DOHH2 (cell line): ENCODE data around the gene ZIC5.

Experiments
- H3F3A ChIP-seq: fragments of 200-600 bp; sonication (generic), shearing (Covaris generic); 2 replicates; pipeline ENCODE4 v1.6.0; 2016; ENCODE audit warnings: antibody characterized with exemption, mild to moderate bottlenecking; ENCODE audit not compliant: control insufficient read depth, insufficient read depth
- H3K27ac ChIP-seq: fragments of 200-600 bp; sonication (generic); 2 replicates; pipeline ENCODE4 v1.5.1; 2014; ENCODE audit warnings: low read depth, mild to moderate bottlenecking, low read length, moderate library complexity
- H3K27me3 ChIP-seq: fragments of 200-600 bp; sonication (generic); 2 replicates; pipeline ENCODE4 v1.6.1; 2014; ENCODE audit warnings: mild to moderate bottlenecking, low read length, mixed read lengths; ENCODE audit not compliant: control insufficient read depth
- H3K36me3 ChIP-seq: fragments of 200-600 bp; sonication (generic); 2 replicates; pipeline ENCODE4 v1.6.1; 2014; ENCODE audit warnings: mild to moderate bottlenecking, low read length, moderate library complexity, mixed read lengths; ENCODE audit not compliant: control insufficient read depth
- H3K4me1 ChIP-seq: fragments of 200-600 bp; sonication (generic); 2 replicates; pipeline ENCODE4 v1.6.1; 2014; ENCODE audit warnings: mild to moderate bottlenecking, low read length, mixed read lengths; ENCODE audit not compliant: control insufficient read depth
- H3K4me2 ChIP-seq: fragments of 200-600 bp; sonication (generic); 2 replicates; pipeline ENCODE4 v1.6.0; 2014; ENCODE audit warnings: mild to moderate bottlenecking, low read length, moderate library complexity
- H3K4me3 ChIP-seq: fragments of 200-600 bp; sonication (generic); 2 replicates; pipeline ENCODE4 v1.5.1; 2014; ENCODE audit warnings: mild to moderate bottlenecking, low read length, mixed read lengths
- H3K79me2 ChIP-seq: fragments of 200-600 bp; sonication (generic); 2 replicates; pipeline ENCODE4 v1.6.1; 2014; ENCODE audit warnings: mild to moderate bottlenecking, low read length, mixed read lengths; ENCODE audit not compliant: control insufficient read depth
- H3K9me2 ChIP-seq: fragments of 200-600 bp; sonication (generic); replicated peaks from 2 replicates; pipeline ENCODE4 v1.6.1; 2014; ENCODE audit warnings: mild to moderate bottlenecking, low read length, mixed read lengths; ENCODE audit not compliant: control insufficient read depth
- H3K9me3 ChIP-seq: fragments of 200-600 bp; sonication (generic); 2 replicates; pipeline ENCODE4 v1.6.1; 2014; ENCODE audit warnings: antibody characterized with exemption, low read length, mixed read lengths; ENCODE audit not compliant: control insufficient read depth, insufficient read depth
- H4K20me1 ChIP-seq: fragments of 200-600 bp; sonication (generic); 2 replicates; pipeline ENCODE4 v1.6.0; 2014; ENCODE audit warnings: low read depth, mild to moderate bottlenecking, antibody characterized with exemption, low read length, moderate library complexity; ENCODE audit not compliant: control insufficient read depth, insufficient read depth
- EZH2phosphoT487 ChIP-seq: fragments of 200-600 bp; sonication (generic); IDR thresholded peaks from 2 replicates; pipeline ENCODE4 v1.6.1; 2017; ENCODE audit warnings: borderline replicate concordance, mild to moderate bottlenecking, antibody characterized with exemption, low read length, moderate library complexity, mixed read lengths
- TF ChIP-seq, protein P1 (sequence below): fragments of 200-600 bp; sonication (generic); IDR thresholded peaks from one replicate; pipeline ENCODE4 v1.5.1; 2014; ENCODE audit warnings: antibody characterized with exemption, mild to moderate bottlenecking, low read depth, low read length; ENCODE audit not compliant: poor library complexity, severe bottlenecking

Gene ZIC5

DNA sequence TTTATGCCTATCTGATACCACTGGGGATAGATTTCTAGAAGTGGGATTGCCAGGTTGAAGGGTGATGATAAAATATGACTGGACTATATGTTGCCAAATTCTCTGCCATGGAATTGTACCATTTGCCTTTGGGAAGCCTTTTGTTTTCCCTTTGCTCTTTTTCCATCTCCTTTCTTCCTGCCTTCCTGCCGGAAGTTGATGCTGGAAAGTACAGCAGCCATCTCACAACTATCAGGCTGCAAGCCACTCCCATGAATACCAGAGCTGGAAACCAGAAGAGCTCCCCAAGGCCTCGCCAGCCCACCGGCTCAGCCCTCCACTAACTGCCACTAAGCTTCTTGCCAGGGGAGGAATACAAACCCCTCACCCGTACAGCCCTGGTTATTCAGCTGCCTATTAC, 29.7 kb downstream of the ZIC5 start:
- no peaks in the 10 kb centered on the region for H3F3A ChIP-seq
- no peak overlapping the region for H3K4me3 ChIP-seq
- no peaks in the 10 kb centered on the region for H4K20me1 ChIP-seq
- no peaks in the 10 kb centered on the region for H3K4me1 ChIP-seq
- H3K9me2 ChIP-seq, result no peaks in the 10 kb centered on the region
- TF ChIP-seq, protein P1, sequence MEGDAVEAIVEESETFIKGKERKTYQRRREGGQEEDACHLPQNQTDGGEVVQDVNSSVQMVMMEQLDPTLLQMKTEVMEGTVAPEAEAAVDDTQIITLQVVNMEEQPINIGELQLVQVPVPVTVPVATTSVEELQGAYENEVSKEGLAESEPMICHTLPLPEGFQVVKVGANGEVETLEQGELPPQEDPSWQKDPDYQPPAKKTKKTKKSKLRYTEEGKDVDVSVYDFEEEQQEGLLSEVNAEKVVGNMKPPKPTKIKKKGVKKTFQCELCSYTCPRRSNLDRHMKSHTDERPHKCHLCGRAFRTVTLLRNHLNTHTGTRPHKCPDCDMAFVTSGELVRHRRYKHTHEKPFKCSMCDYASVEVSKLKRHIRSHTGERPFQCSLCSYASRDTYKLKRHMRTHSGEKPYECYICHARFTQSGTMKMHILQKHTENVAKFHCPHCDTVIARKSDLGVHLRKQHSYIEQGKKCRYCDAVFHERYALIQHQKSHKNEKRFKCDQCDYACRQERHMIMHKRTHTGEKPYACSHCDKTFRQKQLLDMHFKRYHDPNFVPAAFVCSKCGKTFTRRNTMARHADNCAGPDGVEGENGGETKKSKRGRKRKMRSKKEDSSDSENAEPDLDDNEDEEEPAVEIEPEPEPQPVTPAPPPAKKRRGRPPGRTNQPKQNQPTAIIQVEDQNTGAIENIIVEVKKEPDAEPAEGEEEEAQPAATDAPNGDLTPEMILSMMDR, result no peak
- no peak for TF ChIP-seq EZH2phosphoT487
- no peaks in the 10 kb centered on the region for H3K36me3 ChIP-seq
- H3K4me2 ChIP-seq, result no peak overlapping the region
- H3K9me3 ChIP-seq, result no peaks in the 10 kb centered on the region
- no peaks in the 10 kb centered on the region for H3K27me3 ChIP-seq
- H3K79me2 ChIP-seq, result no peaks in the 10 kb centered on the region
- H3K27ac ChIP-seq, result no peak overlapping the region

DNA sequence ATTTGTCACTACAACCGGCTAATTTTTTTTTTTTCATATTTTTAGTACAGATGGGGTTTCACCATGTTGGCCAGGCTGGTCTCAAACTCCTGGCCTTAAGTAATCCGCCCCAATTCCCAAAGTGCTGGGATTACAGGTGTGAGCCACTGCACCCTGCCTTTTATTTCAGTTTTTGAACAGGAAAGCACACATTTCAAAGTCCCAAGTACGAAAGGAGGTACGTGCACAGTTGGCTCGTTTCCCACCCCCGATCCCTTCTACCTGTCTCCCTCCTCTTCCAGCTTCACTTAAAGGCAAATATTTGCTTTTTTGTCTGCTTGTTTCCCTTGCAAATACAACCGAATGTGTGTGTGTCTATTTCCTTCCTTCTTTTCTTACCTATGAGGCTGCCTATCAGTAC, 30.5 kb downstream of the ZIC5 start:
- H3K4me3 ChIP-seq, result no peak overlapping the region
- TF ChIP-seq, protein P1, result no peak
- no peak for TF ChIP-seq EZH2phosphoT487
- no peaks in the 10 kb centered on the region for H3K27me3 ChIP-seq
- no peaks in the 10 kb centered on the region for H3K9me3 ChIP-seq
- H3F3A ChIP-seq, result no peaks in the 10 kb centered on the region
- no peak overlapping the region for H3K27ac ChIP-seq
- H3K9me2 ChIP-seq, result no peaks in the 10 kb centered on the region
- H3K4me1 ChIP-seq, result no peaks in the 10 kb centered on the region
- H4K20me1 ChIP-seq, result no peaks in the 10 kb centered on the region
- H3K79me2 ChIP-seq, result no peaks in the 10 kb centered on the region
- no peaks in the 10 kb centered on the region for H3K36me3 ChIP-seq
- no peak overlapping the region for H3K4me2 ChIP-seq

DNA sequence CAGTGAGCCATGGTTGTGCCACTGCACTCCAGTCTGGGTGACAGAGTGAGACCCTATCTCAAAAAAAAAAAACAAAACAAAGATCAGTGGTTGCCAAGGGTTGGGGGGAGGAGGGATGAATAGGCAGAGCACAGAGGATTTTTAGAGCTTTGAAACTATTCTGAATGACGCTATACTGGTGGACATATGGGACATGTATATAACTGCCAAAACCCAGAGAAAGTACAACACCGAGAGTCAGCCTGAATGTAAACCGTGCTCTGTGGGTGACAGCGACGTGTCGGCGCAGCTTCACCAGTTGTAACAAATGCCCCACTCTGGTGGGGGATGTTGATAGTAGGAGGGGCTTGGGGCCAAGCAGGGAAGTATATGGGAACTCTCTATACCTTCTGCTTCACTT, 32.9 kb downstream of the ZIC5 start:
- Histone ChIP-seq H3K9me2 (no peaks in the 10 kb centered on the region), H3K4me1 (no peaks in the 10 kb centered on the region), H3K79me2 (no peaks in the 10 kb centered on the region), H3F3A (no peaks in the 10 kb centered on the region), H3K4me2 (no peak overlapping the region), H3K9me3 (no peaks in the 10 kb centered on the region), H3K27me3 (no peaks in the 10 kb centered on the region), H3K4me3 (no peak overlapping the region), H3K36me3 (no peaks in the 10 kb centered on the region), H3K27ac (no peak overlapping the region), H4K20me1 (no peaks in the 10 kb centered on the region)
- TF ChIP-seq EZH2phosphoT487, result no peak
- TF ChIP-seq, protein P1, result no peak

DNA sequence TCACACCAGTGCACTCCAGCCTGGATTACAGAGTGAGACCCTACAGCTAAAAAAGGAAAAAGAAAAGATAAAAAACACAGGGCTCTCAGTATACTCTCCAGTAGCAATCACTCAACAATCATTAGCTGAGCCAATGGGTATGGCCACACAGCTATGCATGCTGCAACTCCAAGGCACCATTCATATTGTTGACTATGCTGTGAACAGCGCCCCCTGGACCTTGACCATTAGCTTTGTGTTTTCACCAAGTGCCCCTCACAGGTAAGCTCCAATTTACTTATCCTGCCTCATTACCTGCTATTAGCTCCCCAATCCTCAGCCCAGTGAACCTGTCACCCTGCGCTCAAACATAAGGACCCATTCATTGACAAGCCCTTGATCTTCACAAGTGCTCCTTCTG, 35.8 kb downstream of the ZIC5 start:
- TF ChIP-seq, protein P1, result peak; percentile 17
- TF ChIP-seq EZH2phosphoT487, result no peak
- H3K4me2 ChIP-seq, result no peak overlapping the region
- H3K4me1 ChIP-seq, result no peaks in the 10 kb centered on the region
- no peaks in the 10 kb centered on the region for H3K79me2 ChIP-seq
- no peaks in the 10 kb centered on the region for H3F3A ChIP-seq
- no peak overlapping the region for H3K4me3 ChIP-seq
- H3K9me2 ChIP-seq, result no peaks in the 10 kb centered on the region
- H3K36me3 ChIP-seq, result no peaks in the 10 kb centered on the region
- no peaks in the 10 kb centered on the region for H3K27me3 ChIP-seq
- H3K9me3 ChIP-seq, result no peaks in the 10 kb centered on the region
- H3K27ac ChIP-seq, result no peak overlapping the region
- H4K20me1 ChIP-seq, result no peaks in the 10 kb centered on the region
